Ishikawa (cell line): Measurements from ENCODE around the gene STRN4.

ENCODE experiments used
- CEBPB ChIP-seq: IDR thresholded peaks from 2 replicates; pipeline ENCODE4 v1.6.1; 2012
- CREB1 ChIP-seq: IDR thresholded peaks from 2 replicates; pipeline ENCODE4 v1.6.1; 2012; ENCODE audit warnings: low read depth
- EGR1 ChIP-seq: IDR thresholded peaks from 2 replicates; pipeline ENCODE4 v1.6.1; 2012
- EP300 ChIP-seq: IDR thresholded peaks from 2 replicates; pipeline ENCODE4 v1.6.1; 2012; ENCODE audit warnings: borderline replicate concordance
- FOXM1 ChIP-seq: IDR thresholded peaks from 2 replicates; pipeline ENCODE4 v1.6.1; 2012; ENCODE audit warnings: low read depth, borderline replicate concordance
- MAX ChIP-seq: IDR thresholded peaks from 2 replicates; pipeline ENCODE4 v1.6.1; 2012
- NFIC ChIP-seq: IDR thresholded peaks from 2 replicates; pipeline ENCODE4 v1.6.1; 2012
- RAD21 ChIP-seq: IDR thresholded peaks from 2 replicates; pipeline ENCODE4 v1.6.1; 2012; ENCODE audit warnings: low read depth
- REST ChIP-seq: IDR thresholded peaks from 2 replicates; pipeline ENCODE4 v1.6.1; 2012; ENCODE audit warnings: low read depth, mild to moderate bottlenecking
- TAF1 ChIP-seq: IDR thresholded peaks from 2 replicates; pipeline ENCODE4 v1.6.1; 2012; ENCODE audit warnings: low read depth, mild to moderate bottlenecking
- TCF12 ChIP-seq: IDR thresholded peaks from 2 replicates; pipeline ENCODE4 v1.6.1; 2012; ENCODE audit warnings: low read depth
- TEAD4 ChIP-seq: IDR thresholded peaks from 2 replicates; pipeline ENCODE4 v1.6.1; 2012
- USF1 ChIP-seq: IDR thresholded peaks from 2 replicates; pipeline ENCODE4 v1.6.1; 2012
- YY1 ChIP-seq: IDR thresholded peaks from 2 replicates; pipeline ENCODE4 v1.6.1; 2012; ENCODE audit warnings: low read depth
- ZBTB7A ChIP-seq: IDR thresholded peaks from 2 replicates; pipeline ENCODE4 v1.6.1; 2012; ENCODE audit warnings: low read depth

The STRN4 gene

GRCh38 chr19:46746281-46747057 lies at the start of gene STRN4:
Gene STRN4, minus strand, starts transcription at chr19:46746450. Its CDS starts 20 bp downstream, at chr19:46746430.
- TF ChIP-seq MAX (no peak), ZBTB7A (peak; percentile 93)

- no peak for TF ChIP-seq RAD21
- TF ChIP-seq REST, result no peak
- TF ChIP-seq EP300, result no peak
- TF ChIP-seq TCF12, result no peak
- TF ChIP-seq YY1, result no peak
- TF ChIP-seq FOXM1, result no peak
- TF ChIP-seq TEAD4, result no peak
- TF ChIP-seq CEBPB, result no peak
- no peak for TF ChIP-seq TAF1
Measured at GRCh38 chr19:46791944-46792343, 45.7 kb upstream of the STRN4 start.

- TF ChIP-seq RAD21 (no peak), NFIC (no peak), ZBTB7A (no peak), CREB1 (no peak), TAF1 (no peak), TEAD4 (no peak), EP300 (no peak), MAX (no peak), YY1 (no peak)
Measured at GRCh38 chr19:46789371-46789770, 43.1 kb upstream of the STRN4 start.

- TF ChIP-seq REST (no peak), USF1 (no peak), TCF12 (no peak), ZBTB7A (no peak), NFIC (no peak), EGR1 (no peak), TAF1 (no peak), CREB1 (no peak), CEBPB (no peak), MAX (no peak), YY1 (no peak)
Measured at GRCh38 chr19:46788968-46789338, 42.7 kb upstream of the STRN4 start.

GRCh38 chr19:46788262-46788967 lies 42.2 kb upstream of the STRN4 start, which contains the start of gene SLC1A5:
Gene SLC1A5, minus strand, starts transcription at chr19:46788594. Its CDS starts 629 bp downstream, at chr19:46787965.
- no peak for TF ChIP-seq EGR1
- TF ChIP-seq MAX, result peak; percentile 97
- no peak for TF ChIP-seq RAD21
- TF ChIP-seq TEAD4, result 0 out of 2 replicates have a peak, but pooled peaks have one; percentile 25
- TF ChIP-seq TAF1, result peak; percentile 99
- TF ChIP-seq USF1, result 0 out of 2 replicates have a peak, but pooled peaks have one; percentile 9
- TF ChIP-seq EP300, result 0 out of 2 replicates have a peak, but pooled peaks have one; percentile 25
- no peak for TF ChIP-seq REST
- no peak for TF ChIP-seq CEBPB
- TF ChIP-seq ZBTB7A, result no peak
- TF ChIP-seq CREB1, result no peak
- peak; percentile 70; the same call in 1 of the 2 replicates for TF ChIP-seq TCF12
- peak; percentile 49 for TF ChIP-seq NFIC
- peak; percentile 66; the same call in 1 of the 2 replicates for TF ChIP-seq YY1
- no peak for TF ChIP-seq FOXM1
